ENCODE data around the gene MLPH.
A peak's percentile ranks its signal among the peaks of the same experiment; 100 is the strongest.

The MLPH gene

DNA sequence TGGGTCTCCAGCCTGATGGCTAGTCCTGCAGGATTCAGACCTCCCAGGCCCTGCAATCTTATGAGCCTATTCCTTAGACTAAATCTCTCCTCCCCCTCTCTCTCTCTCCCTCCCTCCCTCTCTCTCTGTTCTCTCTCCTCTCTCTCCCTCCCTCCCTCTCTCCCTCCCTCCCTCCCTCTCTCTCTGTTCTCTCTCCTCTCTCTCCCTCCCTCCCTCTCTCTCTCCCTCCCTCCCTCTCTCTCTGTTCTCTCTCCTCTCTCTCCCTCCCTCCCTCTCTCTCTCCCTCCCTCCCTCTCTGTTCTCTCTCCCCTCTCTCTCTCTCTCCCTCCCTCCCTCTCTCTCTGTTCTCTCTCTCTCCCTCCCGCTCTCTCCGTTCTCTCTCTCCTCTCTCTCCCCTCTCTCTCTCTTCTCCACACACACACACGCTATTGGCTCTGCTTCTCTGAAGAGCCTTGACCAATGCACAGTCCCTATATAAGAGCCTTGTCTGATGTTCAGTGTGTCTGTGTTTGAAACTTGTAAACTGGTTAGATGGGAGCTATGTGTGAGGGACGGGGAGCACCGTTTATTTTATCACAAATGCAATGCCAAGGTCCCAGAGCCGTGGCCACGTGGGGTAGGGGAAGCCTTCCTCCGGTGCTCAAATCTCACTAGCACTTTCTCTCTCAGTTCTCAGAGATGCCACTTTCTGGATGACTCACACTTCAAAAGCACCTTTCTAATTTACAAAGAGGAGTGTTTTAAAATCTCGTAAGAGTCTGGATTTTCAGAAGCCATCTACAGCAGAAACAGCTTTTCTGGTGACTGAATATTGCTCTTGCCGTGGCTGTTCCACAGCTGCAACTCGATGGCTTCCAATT is 70.0 kb downstream of the MLPH start:
- peaks cover 7% of the 10 kb centered on the region for H3K4me1 Mint-ChIP-seq
- H3K36me3 Mint-ChIP-seq (ENCODE audit: low read depth), result no peaks in the 10 kb centered on the region
- DNase-seq, result no peak
- no peak overlapping the region for H3K4me3 Mint-ChIP-seq
- peaks cover 45% of the 10 kb centered on the region for H3K9me3 Mint-ChIP-seq
- no peak overlapping the region for H3K27ac Mint-ChIP-seq
- H3K27me3 Mint-ChIP-seq (ENCODE audit: low read depth, poor library complexity), result peaks cover 32% of the 10 kb centered on the region
- TF ChIP-seq, protein P1, sequence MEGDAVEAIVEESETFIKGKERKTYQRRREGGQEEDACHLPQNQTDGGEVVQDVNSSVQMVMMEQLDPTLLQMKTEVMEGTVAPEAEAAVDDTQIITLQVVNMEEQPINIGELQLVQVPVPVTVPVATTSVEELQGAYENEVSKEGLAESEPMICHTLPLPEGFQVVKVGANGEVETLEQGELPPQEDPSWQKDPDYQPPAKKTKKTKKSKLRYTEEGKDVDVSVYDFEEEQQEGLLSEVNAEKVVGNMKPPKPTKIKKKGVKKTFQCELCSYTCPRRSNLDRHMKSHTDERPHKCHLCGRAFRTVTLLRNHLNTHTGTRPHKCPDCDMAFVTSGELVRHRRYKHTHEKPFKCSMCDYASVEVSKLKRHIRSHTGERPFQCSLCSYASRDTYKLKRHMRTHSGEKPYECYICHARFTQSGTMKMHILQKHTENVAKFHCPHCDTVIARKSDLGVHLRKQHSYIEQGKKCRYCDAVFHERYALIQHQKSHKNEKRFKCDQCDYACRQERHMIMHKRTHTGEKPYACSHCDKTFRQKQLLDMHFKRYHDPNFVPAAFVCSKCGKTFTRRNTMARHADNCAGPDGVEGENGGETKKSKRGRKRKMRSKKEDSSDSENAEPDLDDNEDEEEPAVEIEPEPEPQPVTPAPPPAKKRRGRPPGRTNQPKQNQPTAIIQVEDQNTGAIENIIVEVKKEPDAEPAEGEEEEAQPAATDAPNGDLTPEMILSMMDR (IDR thresholded peaks at IDR 0.05), result no peak

DNA sequence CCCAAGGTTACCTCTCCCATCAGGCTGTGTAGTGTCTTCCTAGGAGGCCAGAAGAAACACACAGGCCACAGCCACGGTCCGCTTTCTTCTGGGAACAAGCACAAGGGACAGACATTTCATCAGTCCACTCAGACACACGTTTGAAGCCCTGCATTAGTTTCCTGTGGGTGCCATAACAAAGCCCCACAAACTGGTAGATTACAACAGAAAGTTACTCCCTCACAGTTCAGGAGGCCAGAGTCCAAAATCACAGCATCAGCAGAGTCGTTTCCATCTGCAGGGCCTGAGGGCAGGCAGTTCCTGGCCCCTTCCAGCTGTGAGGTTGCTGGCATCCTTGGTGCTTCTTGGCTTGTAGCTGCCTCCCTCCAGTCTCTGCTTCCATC is 70.6 kb downstream of the MLPH start:
- Mint-ChIP-seq H3K9me3 (peaks cover 39% of the 10 kb centered on the region), H3K4me3 (no peak overlapping the region), H3K27me3 (ENCODE audit: low read depth, poor library complexity) (peaks cover 34% of the 10 kb centered on the region), H3K4me1 (peaks cover 7% of the 10 kb centered on the region), H3K27ac (no peak overlapping the region), H3K36me3 (ENCODE audit: low read depth) (no peaks in the 10 kb centered on the region)
- TF ChIP-seq, protein P1 (IDR thresholded peaks at IDR 0.05), result no peak
- no peak for DNase-seq

DNA sequence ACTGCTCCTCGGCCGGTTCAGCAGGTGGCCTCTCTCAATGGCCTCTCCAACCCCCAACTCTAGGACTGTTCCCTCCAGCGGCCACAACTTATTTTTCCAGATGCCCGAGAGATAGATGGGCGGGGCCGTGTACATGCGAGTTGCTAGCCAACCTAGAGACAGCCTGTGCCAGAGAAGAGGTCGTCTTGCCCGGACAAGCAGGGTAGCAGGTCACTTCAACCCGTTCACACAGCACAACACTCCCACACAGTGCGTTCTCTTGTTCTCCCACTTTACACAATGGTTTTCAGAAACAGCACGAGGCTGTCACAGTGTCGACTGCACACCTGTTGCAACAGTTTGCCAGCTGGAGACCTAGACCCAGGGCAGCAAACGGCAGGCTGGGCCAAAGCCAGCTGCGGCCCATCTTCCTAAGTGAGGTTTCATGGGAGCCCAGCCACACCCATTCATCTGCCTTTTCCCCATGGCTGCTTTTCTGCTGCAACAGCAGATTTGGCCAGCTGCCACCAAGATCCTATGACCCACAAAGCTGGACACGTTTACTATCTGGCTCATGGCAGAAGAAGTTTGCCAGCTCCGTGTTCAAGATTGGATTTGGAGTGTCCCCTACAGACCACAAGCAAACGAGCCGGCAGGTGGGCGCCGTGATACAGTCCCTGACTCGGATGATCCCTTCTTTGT is 72.0 kb downstream of the MLPH start:
- no peak overlapping the region for H3K27ac Mint-ChIP-seq

DNA sequence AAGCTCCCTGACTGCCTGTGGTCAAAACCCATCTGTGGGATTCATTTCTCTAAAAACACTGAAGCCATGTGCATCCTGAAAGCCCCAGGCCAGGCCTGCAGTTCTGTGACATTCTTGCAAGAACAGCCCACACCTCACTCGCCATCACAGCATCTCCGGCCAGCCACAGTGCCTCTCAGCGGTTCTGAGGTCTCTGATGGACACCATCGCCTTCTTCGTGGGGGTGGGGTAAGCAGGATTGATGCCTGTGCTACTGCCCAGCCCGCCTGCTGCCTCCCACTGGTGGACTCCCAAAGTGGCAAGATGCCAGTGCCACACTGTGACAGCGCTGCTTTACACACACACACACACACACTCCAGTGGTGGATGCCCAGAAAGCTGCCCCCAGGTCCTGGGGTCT is 74.2 kb downstream of the MLPH start:
- Mint-ChIP-seq H3K9me3 (peaks cover 5% of the 10 kb centered on the region), H3K27ac (no peak overlapping the region), H3K27me3 (ENCODE audit: low read depth, poor library complexity) (peaks cover 41% of the 10 kb centered on the region), H3K4me1 (peaks cover 12% of the 10 kb centered on the region), H3K36me3 (ENCODE audit: low read depth) (no peaks in the 10 kb centered on the region), H3K4me3 (no peak overlapping the region)
- DNase-seq, result no peak
- TF ChIP-seq, protein P1 (IDR thresholded peaks at IDR 0.05), result no peak

More for the DNA sequence above, 72.0 kb downstream of the MLPH start:
- Mint-ChIP-seq H3K9me3 (peaks cover 25% of the 10 kb centered on the region), H3K27me3 (ENCODE audit: low read depth, poor library complexity) (peaks cover 44% of the 10 kb centered on the region), H3K36me3 (ENCODE audit: low read depth) (no peaks in the 10 kb centered on the region), H3K4me3 (no peak overlapping the region), H3K4me1 (peaks cover 12% of the 10 kb centered on the region)
- no peak for DNase-seq
- TF ChIP-seq, protein P1 (IDR thresholded peaks at IDR 0.05), result no peak

DNA sequence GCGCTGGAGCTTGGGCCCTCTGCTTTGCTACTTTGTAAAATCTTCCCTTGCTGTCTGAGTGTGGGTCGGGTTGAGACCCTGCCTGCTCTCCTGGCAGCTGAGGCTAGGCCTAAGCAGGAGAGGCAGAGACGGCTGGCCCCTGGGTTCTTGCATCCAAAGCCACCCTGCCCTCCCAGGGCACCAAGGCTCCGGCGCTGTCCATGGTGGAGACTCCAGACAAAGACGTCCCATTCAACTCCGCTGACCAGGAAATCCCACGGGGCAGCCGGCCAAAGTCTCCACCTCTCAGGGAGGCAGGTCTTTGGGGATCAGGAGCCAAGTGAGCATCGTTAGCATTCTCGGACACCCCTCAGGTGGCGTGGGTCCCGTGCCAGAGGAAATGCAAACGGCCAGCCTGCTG is 76.8 kb downstream of the MLPH start:
- peaks cover 12% of the 10 kb centered on the region for H3K4me1 Mint-ChIP-seq
- peak; percentile 79 for DNase-seq
- peaks cover 41% of the 10 kb centered on the region for H3K27me3 Mint-ChIP-seq (ENCODE audit: low read depth, poor library complexity)
- no peak overlapping the region for H3K4me3 Mint-ChIP-seq
- H3K27ac Mint-ChIP-seq, result no peak overlapping the region
- H3K9me3 Mint-ChIP-seq, result no peaks in the 10 kb centered on the region
- TF ChIP-seq, protein P1 (IDR thresholded peaks at IDR 0.05), result no peak
- no peaks in the 10 kb centered on the region for H3K36me3 Mint-ChIP-seq (ENCODE audit: low read depth)
